OCI-LY3 (cell line): Measurements from ENCODE around the gene MRPS23.

Experiments used
- CTCF ChIP-seq: fragments of 200-600, 300-600 bp; sonication (generic); IDR thresholded peaks from 2 replicates; pipeline ENCODE4 v1.5.1; 2014; ENCODE audit warnings: antibody characterized with exemption, low read length, low read depth
- EZH2phosphoT487 ChIP-seq: fragments of 200-600 bp; shearing (Covaris generic); IDR thresholded peaks from 2 replicates; pipeline ENCODE4 v1.6.1; 2018; ENCODE audit warnings: antibody characterized with exemption, mixed run types, low read depth

- TF ChIP-seq CTCF (no peak), EZH2phosphoT487 (no peak)
These were observed 11.4 kb downstream of the MRPS23 start for GRCh38 chr17:57838453-57838852.
